Heart left ventricle (tissue), 16 donors: ENCODE results near the gene ADORA2B. TPM values are rescaled to one million over a fixed set of nuclear protein-coding genes. Genes with fewer than 3 reads are reported as not detected.
"Not testable (repeated sequence)": the region's sequence is repeated elsewhere in the genome, so short reads cannot be mapped to it uniquely, and the experiment has no call there.

Experiments
- ATAC-seq, 4 donors: fragments of 200-7000 bp; cut with Tn5 transposase; one replicate each; pipeline ENCODE4 v1.9.1; 2020 to 2022; ENCODE audit warnings: moderate library complexity in 4 of 4, mild to moderate bottlenecking in 3 of 4, moderate number of reproducible peaks in 1 of 4
- DNase-seq, 5 donors: peaks; one replicate each; pipeline ENCODE4 v3.0.0-alpha.2; 2020
- H3K27ac ChIP-seq, 12 donors: fragments of 200-600 bp; sonication (generic) in 4 of 12; one replicate each; pipeline versions ENCODE4 v1.5.0 to v1.8.0; 2016 to 2022; ENCODE audit warnings: mild to moderate bottlenecking in 2 of 12
- H3K27me3 ChIP-seq, 9 donors: fragments of 200-600 bp; sonication (generic) in 2 of 9; one replicate each; pipeline versions ENCODE4 v1.5.1 to v1.8.0; 2016 to 2022; ENCODE audit warnings: mild to moderate bottlenecking in 3 of 9
- H3K36me3 ChIP-seq, 9 donors: fragments of 200-600 bp; sonication (generic) in 2 of 9; one replicate each; pipeline versions ENCODE4 v1.5.0 to v1.8.0; 2018 to 2022; ENCODE audit warnings: mild to moderate bottlenecking in 2 of 9
- H3K4me1 ChIP-seq, 12 donors: fragments of 200-600 bp; sonication (generic) in 4 of 12; one replicate each; pipeline versions ENCODE4 v1.5.0 to v1.8.0; 2016 to 2022; ENCODE audit warnings: mild to moderate bottlenecking in 3 of 12
- H3K4me3 ChIP-seq, 12 donors: fragments of 200-600 bp; sonication (generic) in 4 of 12; one replicate each; pipeline versions ENCODE4 v1.5.0 to v1.8.0; 2017 to 2022; ENCODE audit warnings: mild to moderate bottlenecking in 9 of 12, moderate library complexity in 4 of 12
- H3K9me3 ChIP-seq, 12 donors: fragments of 200-600 bp; sonication (generic) in 4 of 12; one replicate each; pipeline versions ENCODE4 v1.5.0 to v1.8.0; 2016 to 2022; ENCODE audit warnings: mild to moderate bottlenecking in 1 of 12
- POLR2A ChIP-seq, 2 donors: fragments of 450-650 bp; IDR thresholded peaks; one replicate each; pipeline ENCODE4 v1.6.1; 2017; ENCODE audit warnings: antibody characterized with exemption in 2 of 2, mild to moderate bottlenecking in 2 of 2, moderate library complexity in 2 of 2
- WGBS, 4 donors: extraction: QIAGEN DNeasy Blood & Tissue Kit in 2 of 4; methylation state at CpG; one replicate each; pipeline versions ENCODE4 v1.1.5 to v1.1.7; 2013 to 2018; 5-methylcytosine and 5-hydroxymethylcytosine counted together
- intact Hi-C, 10 donors: fragments of 100-400 bp; cut with DNase I; formaldehyde crosslinking; loops; one replicate each; pipeline versions ENCODE4 v1.11.1 to v1.14.2; 2022
- polyA plus RNA-seq, 2 donors: library from polyadenylated mRNA; stranded (reverse); fragments of 200-250 nt; gene quantifications; one replicate each; pipeline ENCODE4 v1.2.3, GENCODE V29; 2013
- total RNA-seq, 9 donors: library from RNA; depleted of rRNA in 2 of 9; stranded (reverse); fragments of >200 nt in 2 of 9; fragmentation: NEBNext Ultra II Directional in 3 of 9; extraction: Animal tissue kit (Norgen Biotek cat#: 25700) in 3 of 9; gene quantifications; one replicate each; pipeline versions ENCODE4 v1.1.0 to v1.2.4, GENCODE V29; 2016 to 2023
- TF ChIP-seq, protein P1 (sequence below), 12 donors: fragments of 200-600 bp; sonication (generic) in 4 of 12; IDR thresholded peaks; one replicate each; pipeline versions ENCODE4 v1.5.0 to v1.8.0; 2018 to 2022; ENCODE audit warnings: antibody characterized with exemption in 12 of 12, mild to moderate bottlenecking in 5 of 12
- donor health status: ischemic (EF 13 %, LVEDD 7.1; RV severe dilation, severe dysfunction).
- donor health status: healthy with polysubstance abuse.
- donor health status: DM: no; HTN: yes; CAD: no.
- donor health status: DM: no; HTN: no; CAD: no.
- donor health status: ischemic (EF 25% LVEDD 6.9; RV normal size, moderate dysfunction).
- donor health status: ischemic (EF 25% LVEDD 5.7; RV mildly dilated, moderate dysfunction).
- donor health status: healthy.
- donor health status: DM: yes; HTN: yes; CAD: no.
- donor health status: ischemic (EF 35%, LVEDD 5.7; RV mildly dilated, moderate dysfunction).
- donor health status: nonischemic (EF 11% LVEDD 7.7; RV severe dilation, severe dysfunction).
- donor health status: DM: yes; HTN: yes; CAD: no.
- donor health status: PGD.
- donor health status: ischemic (EF 29% LVEDD 5.4; RV normal size, mild dysfunction).
- donor health status: nonischemic (EF 23%, LVEDD 6.1; RV moderate dilation, normal function).

Gene ADORA2B
- total and polyA plus RNA-seq, 11 donors: 0.61 to 3.1 (median 0.87) TPM

DNA sequence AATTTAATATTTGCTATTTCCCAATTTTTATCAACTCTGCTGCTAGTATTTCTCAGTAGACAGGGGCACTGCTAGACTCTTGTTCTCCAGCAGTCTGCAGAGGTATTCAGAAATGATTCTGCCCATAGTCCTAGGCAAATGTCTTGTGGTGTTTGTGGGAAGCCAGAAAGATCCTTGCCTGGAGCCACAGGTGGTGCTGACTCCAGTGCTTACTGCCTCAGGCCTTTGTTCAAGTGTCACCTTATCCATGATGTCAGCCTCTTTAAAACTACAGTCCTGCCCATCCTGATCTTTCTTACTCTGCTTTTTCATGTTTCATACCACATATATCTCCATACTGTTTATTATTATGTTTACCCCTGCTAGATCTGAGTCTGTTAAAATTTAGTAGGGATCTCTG lies 28.1 kb downstream of the ADORA2B start:
- H3K27me3 ChIP-seq: no peaks in the 10 kb centered on the region
- no peak overlapping the region for H3K27ac ChIP-seq
- H3K4me3 ChIP-seq: no peak overlapping the region
- no peak for ATAC-seq
- peaks cover 0 to 40% (median 31%) of the 10 kb centered on the region in 9 donors for H3K36me3 ChIP-seq
- H3K4me1 ChIP-seq: no peaks in the 10 kb centered on the region
- TF ChIP-seq, protein P1, sequence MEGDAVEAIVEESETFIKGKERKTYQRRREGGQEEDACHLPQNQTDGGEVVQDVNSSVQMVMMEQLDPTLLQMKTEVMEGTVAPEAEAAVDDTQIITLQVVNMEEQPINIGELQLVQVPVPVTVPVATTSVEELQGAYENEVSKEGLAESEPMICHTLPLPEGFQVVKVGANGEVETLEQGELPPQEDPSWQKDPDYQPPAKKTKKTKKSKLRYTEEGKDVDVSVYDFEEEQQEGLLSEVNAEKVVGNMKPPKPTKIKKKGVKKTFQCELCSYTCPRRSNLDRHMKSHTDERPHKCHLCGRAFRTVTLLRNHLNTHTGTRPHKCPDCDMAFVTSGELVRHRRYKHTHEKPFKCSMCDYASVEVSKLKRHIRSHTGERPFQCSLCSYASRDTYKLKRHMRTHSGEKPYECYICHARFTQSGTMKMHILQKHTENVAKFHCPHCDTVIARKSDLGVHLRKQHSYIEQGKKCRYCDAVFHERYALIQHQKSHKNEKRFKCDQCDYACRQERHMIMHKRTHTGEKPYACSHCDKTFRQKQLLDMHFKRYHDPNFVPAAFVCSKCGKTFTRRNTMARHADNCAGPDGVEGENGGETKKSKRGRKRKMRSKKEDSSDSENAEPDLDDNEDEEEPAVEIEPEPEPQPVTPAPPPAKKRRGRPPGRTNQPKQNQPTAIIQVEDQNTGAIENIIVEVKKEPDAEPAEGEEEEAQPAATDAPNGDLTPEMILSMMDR (IDR thresholded peaks at IDR 0.05): no peak
- no peak for TF ChIP-seq POLR2A (IDR thresholded peaks at IDR 0.05)
- intact Hi-C loops: no loop called here
- no peak for DNase-seq
- no peaks in the 10 kb centered on the region for H3K9me3 ChIP-seq

DNA sequence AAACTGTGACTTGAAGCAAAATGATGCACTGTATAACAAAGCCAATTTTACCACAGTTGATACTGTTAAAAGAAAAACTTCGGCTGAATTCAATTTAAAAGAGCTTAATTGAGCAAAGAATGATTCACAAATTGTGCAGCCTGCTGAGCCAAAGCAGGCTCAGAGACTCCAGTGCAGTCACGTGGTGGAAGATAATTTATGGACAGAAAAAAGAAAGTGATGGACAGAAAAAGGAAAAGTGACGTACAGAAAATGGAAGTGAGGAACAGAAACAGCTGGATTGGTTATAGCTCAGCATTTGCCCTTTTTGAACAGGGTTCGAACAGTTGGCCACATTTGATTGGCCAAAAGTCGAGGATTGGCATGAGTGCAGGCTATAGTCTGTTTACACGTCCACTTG lies 28.9 kb downstream of the ADORA2B start:
- no peak for DNase-seq
- WGBS, 4 donors: 83 to 89% (median 87%) methylated on average over 6 of the region's 6 CpGs
- no peak for ATAC-seq

DNA sequence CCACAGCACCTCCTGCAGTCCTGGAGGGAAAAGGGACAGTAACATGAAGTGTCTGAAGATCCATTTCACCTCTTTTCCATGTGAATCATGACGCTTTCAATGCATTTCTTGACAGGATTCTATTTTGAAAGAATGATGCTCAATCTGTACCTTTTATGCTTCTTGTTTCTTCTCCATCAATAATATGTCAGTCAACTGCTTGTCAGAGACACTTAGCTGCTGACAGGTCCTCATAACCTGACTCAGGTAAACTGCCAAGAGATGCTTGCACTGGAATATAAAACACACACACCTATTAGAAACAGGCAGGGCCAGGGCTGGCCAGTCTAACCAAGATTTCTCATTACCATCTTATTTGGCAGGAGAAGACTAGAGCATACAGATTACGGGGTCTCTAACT lies 33.0 kb downstream of the ADORA2B start:
- 91 to 100% (median 99%) methylated on average over 2 of the region's 2 CpGs for WGBS, 4 donors
- Histone ChIP-seq H3K9me3 (no peaks in the 10 kb centered on the region), H3K27ac (no peak overlapping the region), H3K36me3 (peaks cover 0 to 77% (median 65%) of the 10 kb centered on the region in 9 donors), H3K27me3 (no peaks in the 10 kb centered on the region), H3K4me1 (peaks cover 0 to 5% (median 0%) of the 10 kb centered on the region in 12 donors), H3K4me3 (no peak overlapping the region)
- TF ChIP-seq POLR2A (IDR thresholded peaks at IDR 0.05): no peak
- TF ChIP-seq, protein P1 (IDR thresholded peaks at IDR 0.05): no peak
- no peak for DNase-seq
- no peak for ATAC-seq
- intact Hi-C loops: no loop called here

More for the DNA sequence above, 28.9 kb downstream of the ADORA2B start:
- no peaks in the 10 kb centered on the region for H3K9me3 ChIP-seq
- TF ChIP-seq, protein P1 (IDR thresholded peaks at IDR 0.05): no peak
- TF ChIP-seq POLR2A (IDR thresholded peaks at IDR 0.05): no peak
- no peaks in the 10 kb centered on the region for H3K4me1 ChIP-seq
- H3K36me3 ChIP-seq: peaks cover 0 to 47% (median 37%) of the 10 kb centered on the region in 9 donors
- H3K27me3 ChIP-seq: no peaks in the 10 kb centered on the region
- intact Hi-C loops: no loop called here
- no peak overlapping the region for H3K4me3 ChIP-seq
- H3K27ac ChIP-seq: no peak overlapping the region

DNA sequence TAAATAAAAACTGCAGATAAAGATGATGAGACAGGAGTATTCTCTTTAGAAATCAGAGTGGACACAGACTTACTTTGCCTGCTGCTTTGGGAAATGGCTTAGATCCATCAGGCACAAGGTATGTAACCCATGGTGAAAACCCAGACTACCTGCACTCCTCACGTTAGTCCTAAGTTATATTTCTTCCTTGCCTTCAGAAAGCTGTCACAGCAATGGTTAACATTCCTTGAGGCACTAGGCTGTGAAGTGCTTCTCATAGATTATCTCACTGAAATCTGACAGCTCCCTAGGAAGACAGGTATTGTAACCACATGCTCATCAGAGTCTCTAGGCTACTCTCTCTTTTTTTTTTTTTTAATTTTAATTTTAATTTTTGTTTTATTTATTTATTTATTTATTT lies 33.7 kb downstream of the ADORA2B start:
- intact Hi-C loops: no loop called here
- Histone ChIP-seq H3K4me1 (peaks cover 0 to 5% (median 0%) of the 10 kb centered on the region in 12 donors), H3K27ac (no peak overlapping the region), H3K27me3 (no peaks in the 10 kb centered on the region), H3K9me3 (no peaks in the 10 kb centered on the region), H3K36me3 (peaks cover 0 to 84% (median 70%) of the 10 kb centered on the region in 9 donors), H3K4me3 (no peak overlapping the region)
- no peak for DNase-seq
- ATAC-seq: no peak
- TF ChIP-seq, protein P1 (IDR thresholded peaks at IDR 0.05): no peak
- TF ChIP-seq POLR2A (IDR thresholded peaks at IDR 0.05): no peak
- WGBS, 4 donors: 73 to 94% (median 86%) methylated on average over 1 of the region's 1 CpG

DNA sequence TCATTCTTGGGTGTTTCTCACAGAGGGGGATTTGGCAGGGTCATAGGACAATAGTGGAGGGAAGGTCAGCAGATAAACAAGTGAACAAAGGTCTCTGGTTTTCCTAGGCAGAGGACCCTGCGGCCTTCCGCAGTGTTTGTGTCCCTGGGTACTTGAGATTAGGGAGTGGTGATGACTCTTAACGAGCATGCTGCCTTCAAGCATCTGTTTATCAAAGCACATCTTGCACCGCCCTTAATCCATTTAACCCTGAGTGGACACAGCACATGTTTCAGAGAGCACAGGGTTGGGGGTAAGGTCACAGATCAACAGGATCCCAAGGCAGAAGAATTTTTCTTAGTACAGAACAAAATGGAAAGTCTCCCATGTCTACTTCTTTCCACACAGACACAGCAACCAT lies 34.1 kb downstream of the ADORA2B start:
- H3K4me1 ChIP-seq, H3K9me3 ChIP-seq, ATAC-seq, H3K27ac ChIP-seq, H3K27me3 ChIP-seq, H3K4me3 ChIP-seq, DNase-seq, intact Hi-C loops: not testable (repeated sequence)
- 61 to 80% (median 69%) methylated on average over 1 to 4 of the region's 4 CpGs for WGBS, 4 donors
- peaks cover 0 to 87% (median 73%) of the 10 kb centered on the region in 9 donors for H3K36me3 ChIP-seq
